ENCODE measurements around the gene CREG2. TPM values are rescaled to one million over a fixed set of nuclear protein-coding genes. Genes with fewer than 3 reads are reported as not detected.
A peak's percentile ranks its signal among the peaks of the same experiment; 100 is the strongest.

CREG2 gene
- polyA plus RNA-seq: under 1 TPM in 1 of 2 donors, not detected in 1; 0.44 TPM

GRCh38 chr2:101387151-101387834 lies at the start of gene CREG2:
TSS of gene CREG2 (minus strand) at chr2:101387503. CDS start at chr2:101387457, 46 bp downstream.
- Histone ChIP-seq H3K9me3 (ENCODE audit: control insufficient read depth in 2 of 2, insufficient read depth in 1 of 2, low read depth in 1 of 2, low read length in 1 of 2) (no peaks in the 10 kb centered on the region), H3K4me1 (ENCODE audit: control insufficient read depth in 2 of 2, insufficient read depth in 2 of 2, low read length in 1 of 2) (peaks cover 8 to 11% of the 10 kb centered on the region in 2 donors), H3K4me3 (ENCODE audit: low read depth in 1 of 2, low read length in 2 of 2) (peak within 1 kb of the TSS; percentile 44 to 61), H3K27me3 (ENCODE audit: control insufficient read depth in 1 of 2, insufficient read depth in 2 of 2, low read length in 2 of 2) (no peaks in the 10 kb centered on the region), H3K27ac (ENCODE audit: low read depth in 2 of 2, low read length in 1 of 2) (no peak within 1 kb of the TSS), H3K36me3 (ENCODE audit: control insufficient read depth in 2 of 2, insufficient read depth in 2 of 2, low read length in 1 of 2) (no peaks in the 10 kb centered on the region)
- 1% methylated on average over 73 to 79 of the region's 79 CpGs for WGBS, 2 donors

- 35 to 62% methylated on average over 24 of the region's 24 CpGs for WGBS, 2 donors
- Histone ChIP-seq H3K27me3 (ENCODE audit: control insufficient read depth in 1 of 2, insufficient read depth in 2 of 2, low read length in 2 of 2) (no peaks in the 10 kb centered on the region), H3K4me3 (ENCODE audit: low read depth in 1 of 2, low read length in 2 of 2) (peak overlapping the region; percentile 5 to 16), H3K9me3 (ENCODE audit: control insufficient read depth in 2 of 2, insufficient read depth in 1 of 2, low read depth in 1 of 2, low read length in 1 of 2) (no peaks in the 10 kb centered on the region), H3K36me3 (ENCODE audit: control insufficient read depth in 2 of 2, insufficient read depth in 2 of 2, low read length in 1 of 2) (no peaks in the 10 kb centered on the region), H3K4me1 (ENCODE audit: control insufficient read depth in 2 of 2, insufficient read depth in 2 of 2, low read length in 1 of 2) (peaks cover 0 to 2% of the 10 kb centered on the region in 2 donors), H3K27ac (ENCODE audit: low read depth in 2 of 2, low read length in 1 of 2) (no peak overlapping the region)
Measured at GRCh38 chr2:101435001-101435862, 47.9 kb upstream of the CREG2 start.

GRCh38 chr2:101433465-101433864 lies 46.2 kb upstream of the CREG2 start:
- Histone ChIP-seq H3K4me1 (ENCODE audit: control insufficient read depth in 2 of 2, insufficient read depth in 2 of 2, low read length in 1 of 2) (peaks cover 0 to 2% of the 10 kb centered on the region in 2 donors), H3K9me3 (ENCODE audit: control insufficient read depth in 2 of 2, insufficient read depth in 1 of 2, low read depth in 1 of 2, low read length in 1 of 2) (no peaks in the 10 kb centered on the region), H3K27ac (ENCODE audit: low read depth in 2 of 2, low read length in 1 of 2) (no peak overlapping the region), H3K36me3 (ENCODE audit: control insufficient read depth in 2 of 2, insufficient read depth in 2 of 2, low read length in 1 of 2) (no peaks in the 10 kb centered on the region), H3K4me3 (ENCODE audit: low read depth in 1 of 2, low read length in 2 of 2) (no peak overlapping the region), H3K27me3 (ENCODE audit: control insufficient read depth in 1 of 2, insufficient read depth in 2 of 2, low read length in 2 of 2) (no peaks in the 10 kb centered on the region)
- 86 to 90% methylated on average over 3 of the region's 3 CpGs for WGBS, 2 donors

- H3K4me3 ChIP-seq (ENCODE audit: low read depth in 1 of 2, low read length in 2 of 2): no peak overlapping the region
- no peak overlapping the region for H3K27ac ChIP-seq (ENCODE audit: low read depth in 2 of 2, low read length in 1 of 2)
- no peaks in the 10 kb centered on the region for H3K9me3 ChIP-seq (ENCODE audit: control insufficient read depth in 2 of 2, insufficient read depth in 1 of 2, low read depth in 1 of 2, low read length in 1 of 2)
- 84% methylated on average over 20 of the region's 20 CpGs for WGBS, 2 donors
- peaks cover 0 to 2% of the 10 kb centered on the region in 2 donors for H3K4me1 ChIP-seq (ENCODE audit: control insufficient read depth in 2 of 2, insufficient read depth in 2 of 2, low read length in 1 of 2)
- H3K36me3 ChIP-seq (ENCODE audit: control insufficient read depth in 2 of 2, insufficient read depth in 2 of 2, low read length in 1 of 2): no peaks in the 10 kb centered on the region
- no peaks in the 10 kb centered on the region for H3K27me3 ChIP-seq (ENCODE audit: control insufficient read depth in 1 of 2, insufficient read depth in 2 of 2, low read length in 2 of 2)
Measured at GRCh38 chr2:101432411-101433181, 45.3 kb upstream of the CREG2 start.

GRCh38 chr2:101431486-101431885 lies 44.2 kb upstream of the CREG2 start:
- no peak overlapping the region for H3K4me3 ChIP-seq (ENCODE audit: low read depth in 1 of 2, low read length in 2 of 2)
- WGBS, 2 donors: 87 to 88% methylated on average over 4 of the region's 4 CpGs
- H3K27ac ChIP-seq (ENCODE audit: low read depth in 2 of 2, low read length in 1 of 2): no peak overlapping the region

GRCh38 chr2:101430156-101430555 lies 42.9 kb upstream of the CREG2 start:
- no peaks in the 10 kb centered on the region for H3K36me3 ChIP-seq (ENCODE audit: control insufficient read depth in 2 of 2, insufficient read depth in 2 of 2, low read length in 1 of 2)
- no peaks in the 10 kb centered on the region for H3K4me1 ChIP-seq (ENCODE audit: control insufficient read depth in 2 of 2, insufficient read depth in 2 of 2, low read length in 1 of 2)
- 95 to 98% methylated on average over 2 of the region's 2 CpGs for WGBS, 2 donors
- no peaks in the 10 kb centered on the region for H3K9me3 ChIP-seq (ENCODE audit: control insufficient read depth in 2 of 2, insufficient read depth in 1 of 2, low read depth in 1 of 2, low read length in 1 of 2)
- H3K4me3 ChIP-seq (ENCODE audit: low read depth in 1 of 2, low read length in 2 of 2): no peak overlapping the region
- no peaks in the 10 kb centered on the region for H3K27me3 ChIP-seq (ENCODE audit: control insufficient read depth in 1 of 2, insufficient read depth in 2 of 2, low read length in 2 of 2)
- H3K27ac ChIP-seq (ENCODE audit: low read depth in 2 of 2, low read length in 1 of 2): no peak overlapping the region

More at GRCh38 chr2:101431486-101431885, 44.2 kb upstream of the CREG2 start:
- H3K4me1 ChIP-seq (ENCODE audit: control insufficient read depth in 2 of 2, insufficient read depth in 2 of 2, low read length in 1 of 2): peaks cover 0 to 2% of the 10 kb centered on the region in 2 donors
- no peaks in the 10 kb centered on the region for H3K36me3 ChIP-seq (ENCODE audit: control insufficient read depth in 2 of 2, insufficient read depth in 2 of 2, low read length in 1 of 2)
- no peaks in the 10 kb centered on the region for H3K9me3 ChIP-seq (ENCODE audit: control insufficient read depth in 2 of 2, insufficient read depth in 1 of 2, low read depth in 1 of 2, low read length in 1 of 2)
- H3K27me3 ChIP-seq (ENCODE audit: control insufficient read depth in 1 of 2, insufficient read depth in 2 of 2, low read length in 2 of 2): no peaks in the 10 kb centered on the region

GRCh38 chr2:101429453-101429852 lies 42.1 kb upstream of the CREG2 start:
- 92% methylated on average over 6 of the region's 6 CpGs for WGBS, 2 donors

GRCh38 chr2:101428422-101429176 lies 41.3 kb upstream of the CREG2 start:
- Histone ChIP-seq H3K36me3 (ENCODE audit: control insufficient read depth in 2 of 2, insufficient read depth in 2 of 2, low read length in 1 of 2) (no peaks in the 10 kb centered on the region), H3K9me3 (ENCODE audit: control insufficient read depth in 2 of 2, insufficient read depth in 1 of 2, low read depth in 1 of 2, low read length in 1 of 2) (no peaks in the 10 kb centered on the region), H3K27ac (ENCODE audit: low read depth in 2 of 2, low read length in 1 of 2) (no peak overlapping the region), H3K27me3 (ENCODE audit: control insufficient read depth in 1 of 2, insufficient read depth in 2 of 2, low read length in 2 of 2) (no peaks in the 10 kb centered on the region), H3K4me3 (ENCODE audit: low read depth in 1 of 2, low read length in 2 of 2) (no peak overlapping the region), H3K4me1 (ENCODE audit: control insufficient read depth in 2 of 2, insufficient read depth in 2 of 2, low read length in 1 of 2) (no peaks in the 10 kb centered on the region)
- WGBS, 2 donors: 77 to 78% methylated on average over 10 of the region's 10 CpGs

More at GRCh38 chr2:101429453-101429852, 42.1 kb upstream of the CREG2 start:
- no peaks in the 10 kb centered on the region for H3K27me3 ChIP-seq (ENCODE audit: control insufficient read depth in 1 of 2, insufficient read depth in 2 of 2, low read length in 2 of 2)
- no peaks in the 10 kb centered on the region for H3K9me3 ChIP-seq (ENCODE audit: control insufficient read depth in 2 of 2, insufficient read depth in 1 of 2, low read depth in 1 of 2, low read length in 1 of 2)
- no peaks in the 10 kb centered on the region for H3K4me1 ChIP-seq (ENCODE audit: control insufficient read depth in 2 of 2, insufficient read depth in 2 of 2, low read length in 1 of 2)
- H3K36me3 ChIP-seq (ENCODE audit: control insufficient read depth in 2 of 2, insufficient read depth in 2 of 2, low read length in 1 of 2): no peaks in the 10 kb centered on the region
- no peak overlapping the region for H3K27ac ChIP-seq (ENCODE audit: low read depth in 2 of 2, low read length in 1 of 2)
- H3K4me3 ChIP-seq (ENCODE audit: low read depth in 1 of 2, low read length in 2 of 2): no peak overlapping the region

GRCh38 chr2:101427743-101428142 lies 40.4 kb upstream of the CREG2 start:
- no peaks in the 10 kb centered on the region for H3K4me1 ChIP-seq (ENCODE audit: control insufficient read depth in 2 of 2, insufficient read depth in 2 of 2, low read length in 1 of 2)
- H3K27ac ChIP-seq (ENCODE audit: low read depth in 2 of 2, low read length in 1 of 2): no peak overlapping the region
- H3K36me3 ChIP-seq (ENCODE audit: control insufficient read depth in 2 of 2, insufficient read depth in 2 of 2, low read length in 1 of 2): no peaks in the 10 kb centered on the region
- H3K27me3 ChIP-seq (ENCODE audit: control insufficient read depth in 1 of 2, insufficient read depth in 2 of 2, low read length in 2 of 2): no peaks in the 10 kb centered on the region
- no peak overlapping the region for H3K4me3 ChIP-seq (ENCODE audit: low read depth in 1 of 2, low read length in 2 of 2)
- 82 to 88% methylated on average over 13 of the region's 13 CpGs for WGBS, 2 donors
- H3K9me3 ChIP-seq (ENCODE audit: control insufficient read depth in 2 of 2, insufficient read depth in 1 of 2, low read depth in 1 of 2, low read length in 1 of 2): no peaks in the 10 kb centered on the region
